ENCODE data around the gene MIA3. TPM values are rescaled to one million over a fixed set of nuclear protein-coding genes. Genes with fewer than 3 reads are reported as not detected.

The MIA3 gene
- polyA plus RNA-seq, 1 donor from 2014 or later, result 26.9 TPM

- Histone ChIP-seq H3F3A (ENCODE audit: insufficient read depth, low read length, poor library complexity, severe bottlenecking) (no peaks in the 10 kb centered on the region), H3K9me3 (ENCODE audit: low read length) (no peaks in the 10 kb centered on the region), H3K27me3 (ENCODE audit: insufficient read depth, low read depth, low read length) (no peaks in the 10 kb centered on the region), H3K27ac (ENCODE audit: low read length) (no peak overlapping the region), H4K20me1 (ENCODE audit: insufficient read depth) (no peaks in the 10 kb centered on the region), H3K9ac (ENCODE audit: low read length) (no peak overlapping the region), H3K4me2 (ENCODE audit: low read length) (no peak overlapping the region), H3K79me2 (replicated peaks; ENCODE audit: insufficient read depth, low read length) (no peaks in the 10 kb centered on the region), H3K4me3 (ENCODE audit: low read length) (no peak overlapping the region), H2AFZ (ENCODE audit: low read depth, low read length) (no peak overlapping the region), H3K36me3 (ENCODE audit: insufficient read depth, low read length) (peaks cover 24% of the 10 kb centered on the region), H3K9me2 (ENCODE audit: insufficient read depth, low read length) (no peaks in the 10 kb centered on the region)
- TF ChIP-seq POLR2AphosphoS5 (IDR thresholded peaks at IDR 0.05) (no peak), SMC3 (conservative IDR thresholded peaks at IDR 0.05; ENCODE audit: poor library complexity) (no peak), EP300 (conservative IDR thresholded peaks at IDR 0.05; ENCODE audit: poor library complexity, severe bottlenecking) (no peak), RAD21 (conservative IDR thresholded peaks at IDR 0.05) (no peak), CTCF (IDR thresholded peaks at IDR 0.05; ENCODE audit: poor library complexity, severe bottlenecking) (no peak), EZH2 (IDR thresholded peaks at IDR 0.05; ENCODE audit: borderline replicate concordance, insufficient read depth, low read length, poor library complexity, severe bottlenecking) (no peak), TAF1 (IDR thresholded peaks at IDR 0.05; ENCODE audit: low read depth) (no peak), REST (IDR thresholded peaks at IDR 0.05; ENCODE audit: borderline replicate concordance) (no peak), MXI1 (conservative IDR thresholded peaks at IDR 0.05; ENCODE audit: poor library complexity, severe bottlenecking) (no peak)
Measured at GRCh38 chr1:222654849-222655248, 37.0 kb downstream of the MIA3 start.

- H3K27ac ChIP-seq (ENCODE audit: low read length), result no peak overlapping the region
- no peak overlapping the region for H2AFZ ChIP-seq (ENCODE audit: low read depth, low read length)
- H3K4me2 ChIP-seq (ENCODE audit: low read length), result no peak overlapping the region
- no peak for TF ChIP-seq EP300 (conservative IDR thresholded peaks at IDR 0.05; ENCODE audit: poor library complexity, severe bottlenecking)
- TF ChIP-seq EZH2 (IDR thresholded peaks at IDR 0.05; ENCODE audit: borderline replicate concordance, insufficient read depth, low read length, poor library complexity, severe bottlenecking), result no peak
- no peak for TF ChIP-seq RAD21 (conservative IDR thresholded peaks at IDR 0.05)
- no peak for TF ChIP-seq POLR2AphosphoS5 (IDR thresholded peaks at IDR 0.05)
- no peak for TF ChIP-seq TAF1 (IDR thresholded peaks at IDR 0.05; ENCODE audit: low read depth)
- no peak for TF ChIP-seq MXI1 (conservative IDR thresholded peaks at IDR 0.05; ENCODE audit: poor library complexity, severe bottlenecking)
- TF ChIP-seq SMC3 (conservative IDR thresholded peaks at IDR 0.05; ENCODE audit: poor library complexity), result no peak
- TF ChIP-seq REST (IDR thresholded peaks at IDR 0.05; ENCODE audit: borderline replicate concordance), result no peak
- TF ChIP-seq CTCF (IDR thresholded peaks at IDR 0.05; ENCODE audit: poor library complexity, severe bottlenecking), result no peak
- H3K27me3 ChIP-seq (ENCODE audit: insufficient read depth, low read depth, low read length), result no peaks in the 10 kb centered on the region
- H3F3A ChIP-seq (ENCODE audit: insufficient read depth, low read length, poor library complexity, severe bottlenecking), result no peaks in the 10 kb centered on the region
- H3K9me2 ChIP-seq (ENCODE audit: insufficient read depth, low read length), result no peaks in the 10 kb centered on the region
- no peaks in the 10 kb centered on the region for H4K20me1 ChIP-seq (ENCODE audit: insufficient read depth)
- peaks cover 38% of the 10 kb centered on the region for H3K36me3 ChIP-seq (ENCODE audit: insufficient read depth, low read length)
- H3K79me2 ChIP-seq (replicated peaks; ENCODE audit: insufficient read depth, low read length), result no peaks in the 10 kb centered on the region
- H3K4me3 ChIP-seq (ENCODE audit: low read length), result no peak overlapping the region
- H3K9me3 ChIP-seq (ENCODE audit: low read length), result no peaks in the 10 kb centered on the region
- no peak overlapping the region for H3K9ac ChIP-seq (ENCODE audit: low read length)
Measured at GRCh38 chr1:222656391-222657155, 38.7 kb downstream of the MIA3 start.

Data from neural cell (in vitro differentiated cells).